GM06990 (cell line): ENCODE measurements around the gene LCN1.

Source experiments
- DNase-seq: peaks from one replicate; pipeline ENCODE4 v3.0.0-alpha.2; 2011; ENCODE audit not compliant: insufficient read length; ENCODE audit errors: extremely low read depth
- H3K27me3 ChIP-seq: replicated peaks from 2 replicates; pipeline ENCODE4 v1.6.0; 2011; ENCODE audit warnings: low read length; ENCODE audit not compliant: control insufficient read depth, insufficient read depth
- H3K36me3 ChIP-seq: 2 replicates; pipeline ENCODE4 v1.5.1; 2011; ENCODE audit warnings: low read length; ENCODE audit not compliant: control insufficient read depth, insufficient read depth
- H3K4me3 ChIP-seq: replicated peaks from 2 replicates; pipeline ENCODE4 v1.5.1; 2011; ENCODE audit warnings: low read depth, mild to moderate bottlenecking, control low read depth, low read length
- CTCF ChIP-seq: IDR thresholded peaks from 2 replicates; pipeline ENCODE4 v1.5.1; 2011; ENCODE audit warnings: low read length, control low read depth, mild to moderate bottlenecking, inconsistent platforms; ENCODE audit not compliant: insufficient read depth, poor library complexity, severe bottlenecking

LCN1 gene

GRCh38 chr9:135490980-135491464 is 30.2 kb upstream of the LCN1 start:
- Histone ChIP-seq H3K4me3 (no peak overlapping the region), H3K36me3 (no peaks in the 10 kb centered on the region), H3K27me3 (no peaks in the 10 kb centered on the region)
- DNase-seq = no peak
- no peak for TF ChIP-seq CTCF

- no peaks in the 10 kb centered on the region for H3K36me3 ChIP-seq
- TF ChIP-seq CTCF = no peak
- no peaks in the 10 kb centered on the region for H3K27me3 ChIP-seq
- H3K4me3 ChIP-seq = no peak overlapping the region
- no peak for DNase-seq
These were observed 29.5 kb upstream of the LCN1 start for GRCh38 chr9:135491764-135492163.

GRCh38 chr9:135492886-135493669 is 28.2 kb upstream of the LCN1 start:
- Histone ChIP-seq H3K27me3 (no peaks in the 10 kb centered on the region), H3K36me3 (no peaks in the 10 kb centered on the region), H3K4me3 (no peak overlapping the region)
- DNase-seq = no peak
- no peak for TF ChIP-seq CTCF

- Histone ChIP-seq H3K4me3 (no peak overlapping the region), H3K36me3 (no peaks in the 10 kb centered on the region), H3K27me3 (no peaks in the 10 kb centered on the region)
- TF ChIP-seq CTCF = no peak
- DNase-seq = no peak
These were observed 26.3 kb upstream of the LCN1 start for GRCh38 chr9:135494791-135495559.

GRCh38 chr9:135498381-135499126 is 22.7 kb upstream of the LCN1 start:
- no peaks in the 10 kb centered on the region for H3K27me3 ChIP-seq
- TF ChIP-seq CTCF = no peak
- H3K4me3 ChIP-seq = no peak overlapping the region
- H3K36me3 ChIP-seq = peaks cover 11% of the 10 kb centered on the region
- DNase-seq = no peak
